HG03432 (cell line): ENCODE results near the gene AGPAT2.

Experiments used
- ATAC-seq: cut with Tn5 transposase; IDR thresholded peaks from one replicate; pipeline ENCODE4 v1.9.1; 2021; ENCODE audit warnings: mild to moderate bottlenecking, moderate library complexity; ENCODE audit not compliant: unreplicated experiment

AGPAT2 gene

GRCh38 chr9:136675477-136676296, 11.6 kb downstream of the AGPAT2 start:
- no peak for ATAC-seq

GRCh38 chr9:136674786-136675349, 12.4 kb downstream of the AGPAT2 start:
- no peak for ATAC-seq

GRCh38 chr9:136673975-136674785, 13.1 kb downstream of the AGPAT2 start:
- ATAC-seq = no peak

- ATAC-seq = no peak
Observed at GRCh38 chr9:136673088-136673974, 13.9 kb downstream of the AGPAT2 start.

GRCh38 chr9:136672431-136673087, 14.7 kb downstream of the AGPAT2 start:
- no peak for ATAC-seq

- ATAC-seq = no peak
Observed at GRCh38 chr9:136671646-136672430, 15.4 kb downstream of the AGPAT2 start.

- no peak for ATAC-seq
Observed at GRCh38 chr9:136671254-136671614, 16.0 kb downstream of the AGPAT2 start.

GRCh38 chr9:136670576-136671253, 16.5 kb downstream of the AGPAT2 start:
- no peak for ATAC-seq

- ATAC-seq = no peak
Observed at GRCh38 chr9:136669791-136670464, 17.3 kb downstream of the AGPAT2 start.

- ATAC-seq = no peak
Observed at GRCh38 chr9:136668983-136669790, 18.1 kb downstream of the AGPAT2 start.

GRCh38 chr9:136667940-136668760, 19.1 kb downstream of the AGPAT2 start:
- no peak for ATAC-seq

- ATAC-seq = no peak
Observed at GRCh38 chr9:136667214-136667939, 19.9 kb downstream of the AGPAT2 start.

GRCh38 chr9:136666372-136667213, 20.7 kb downstream of the AGPAT2 start:
- ATAC-seq = no peak

- ATAC-seq = no peak
Observed at GRCh38 chr9:136665704-136666371, 21.4 kb downstream of the AGPAT2 start.
